ENCODE results near the gene TRDMT1. TPM values are rescaled to one million over a fixed set of nuclear protein-coding genes. Genes with fewer than 3 reads are reported as not detected.

The TRDMT1 gene
- polyA plus RNA-seq, 1 donor (not counting 4 experiments of a cell fraction or from before 2014, with no cell fraction given), result 6.6 TPM

DNA sequence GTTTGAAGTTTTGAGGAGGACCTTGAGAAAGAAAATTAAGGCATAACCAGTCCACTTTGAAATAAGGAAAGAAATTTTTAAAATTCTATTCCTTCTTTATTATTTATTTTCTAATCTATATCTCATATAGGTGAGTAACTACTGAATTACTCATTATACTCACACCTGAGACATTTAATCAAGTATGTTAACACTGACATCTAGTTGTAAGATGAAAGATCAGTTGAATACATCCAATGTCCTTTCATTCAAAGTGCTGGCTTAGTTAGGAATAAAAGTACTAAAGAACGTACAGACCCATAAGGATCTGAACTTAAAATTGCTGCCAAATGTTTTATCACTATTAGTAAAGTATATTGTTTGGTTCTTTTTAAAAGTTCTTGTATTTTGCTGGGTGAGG lies 23.5 kb downstream of the TRDMT1 start:
- H3K36me3 ChIP-seq (ENCODE audit: control insufficient read depth in 2 of 2, extremely low read depth in 1 of 2, insufficient read depth in 2 of 2, low read length in 2 of 2), result no peaks in the 10 kb centered on the region
- no peaks in the 10 kb centered on the region for H3K79me2 ChIP-seq (ENCODE audit: control insufficient read depth, insufficient read depth, low read length)
- no peaks in the 10 kb centered on the region for H3K4me1 ChIP-seq (ENCODE audit: control insufficient read depth, extremely low read depth, insufficient read depth, low read length)
- DNase-seq (ENCODE audit: low read depth, low spot score), result no peak
- H2AFZ ChIP-seq (ENCODE audit: control insufficient read depth, low read length), result no peak overlapping the region
- no peaks in the 10 kb centered on the region for H3K9me1 ChIP-seq (ENCODE audit: control insufficient read depth, extremely low read depth, insufficient read depth, low read length)
- H3K4me2 ChIP-seq (ENCODE audit: control insufficient read depth, extremely low read depth, insufficient read depth, low read depth, low read length), result no peak overlapping the region
- dilution Hi-C loops (cut with MboI; ENCODE audit: extremely low pct_ligation_motif_present, low sequenced_read_pairs), result no loop called here
- TF ChIP-seq, protein P1, sequence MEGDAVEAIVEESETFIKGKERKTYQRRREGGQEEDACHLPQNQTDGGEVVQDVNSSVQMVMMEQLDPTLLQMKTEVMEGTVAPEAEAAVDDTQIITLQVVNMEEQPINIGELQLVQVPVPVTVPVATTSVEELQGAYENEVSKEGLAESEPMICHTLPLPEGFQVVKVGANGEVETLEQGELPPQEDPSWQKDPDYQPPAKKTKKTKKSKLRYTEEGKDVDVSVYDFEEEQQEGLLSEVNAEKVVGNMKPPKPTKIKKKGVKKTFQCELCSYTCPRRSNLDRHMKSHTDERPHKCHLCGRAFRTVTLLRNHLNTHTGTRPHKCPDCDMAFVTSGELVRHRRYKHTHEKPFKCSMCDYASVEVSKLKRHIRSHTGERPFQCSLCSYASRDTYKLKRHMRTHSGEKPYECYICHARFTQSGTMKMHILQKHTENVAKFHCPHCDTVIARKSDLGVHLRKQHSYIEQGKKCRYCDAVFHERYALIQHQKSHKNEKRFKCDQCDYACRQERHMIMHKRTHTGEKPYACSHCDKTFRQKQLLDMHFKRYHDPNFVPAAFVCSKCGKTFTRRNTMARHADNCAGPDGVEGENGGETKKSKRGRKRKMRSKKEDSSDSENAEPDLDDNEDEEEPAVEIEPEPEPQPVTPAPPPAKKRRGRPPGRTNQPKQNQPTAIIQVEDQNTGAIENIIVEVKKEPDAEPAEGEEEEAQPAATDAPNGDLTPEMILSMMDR (optimal IDR thresholded peaks at IDR 0.05 in 1 of 3, IDR thresholded peaks at IDR 0.05 in 1 of 3, conservative IDR thresholded peaks at IDR 0.05 in 1 of 3; ENCODE audit: extremely low read depth in 1 of 3, insufficient read depth in 2 of 3, low read length in 3 of 3), result no peak
- no peak for TF ChIP-seq EZH2 (IDR thresholded peaks at IDR 0.05; ENCODE audit: low read length)
- H3K4me3 ChIP-seq (ENCODE audit: control insufficient read depth in 2 of 3, extremely low read depth in 1 of 3, insufficient read depth in 2 of 3, low read depth in 1 of 3, low read length in 3 of 3), result no peak overlapping the region
- H3K9ac ChIP-seq (ENCODE audit: control insufficient read depth, extremely low read depth, insufficient read depth, low read length), result no peak overlapping the region
- H3K9me3 ChIP-seq (ENCODE audit: control insufficient read depth, low read depth, low read length), result no peaks in the 10 kb centered on the region
- H3K27ac ChIP-seq (ENCODE audit: control insufficient read depth, insufficient read depth, low read length), result no peak overlapping the region
- H3K27me3 ChIP-seq (ENCODE audit: control insufficient read depth, extremely low read depth, insufficient read depth, low read length), result no peaks in the 10 kb centered on the region
- H4K20me1 ChIP-seq (ENCODE audit: control insufficient read depth, extremely low read depth, insufficient read depth, low read length), result no peaks in the 10 kb centered on the region
- no peak for FAIRE-seq

DNA sequence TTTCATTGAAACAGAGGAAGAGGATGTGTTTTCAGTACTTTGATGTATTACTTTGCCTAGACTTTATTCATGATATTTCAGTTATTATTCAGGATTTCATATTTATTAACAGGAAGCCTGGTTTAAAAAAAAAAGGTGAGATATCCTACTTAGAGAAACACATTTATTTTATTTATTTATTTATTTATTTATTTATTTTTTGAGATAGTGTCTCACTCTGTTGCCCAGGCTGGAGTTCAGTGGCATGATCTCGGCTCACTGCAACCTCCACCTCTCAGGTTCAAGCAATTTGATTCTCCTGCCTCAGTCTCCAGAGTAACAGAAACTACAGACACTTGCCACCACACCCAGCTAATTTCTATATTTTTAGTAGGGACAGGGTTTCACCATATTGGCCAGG lies 24.5 kb downstream of the TRDMT1 start:
- DNase-seq (ENCODE audit: low read depth, low spot score), result no peak
- H2AFZ ChIP-seq (ENCODE audit: control insufficient read depth, low read length), result no peak overlapping the region
- H3K9me3 ChIP-seq (ENCODE audit: control insufficient read depth, low read depth, low read length), result no peaks in the 10 kb centered on the region
- no peak overlapping the region for H3K9ac ChIP-seq (ENCODE audit: control insufficient read depth, extremely low read depth, insufficient read depth, low read length)
- H3K4me1 ChIP-seq (ENCODE audit: control insufficient read depth, extremely low read depth, insufficient read depth, low read length), result no peaks in the 10 kb centered on the region
- H4K20me1 ChIP-seq (ENCODE audit: control insufficient read depth, extremely low read depth, insufficient read depth, low read length), result no peaks in the 10 kb centered on the region
- no peaks in the 10 kb centered on the region for H3K9me1 ChIP-seq (ENCODE audit: control insufficient read depth, extremely low read depth, insufficient read depth, low read length)
- no peak overlapping the region for H3K27ac ChIP-seq (ENCODE audit: control insufficient read depth, insufficient read depth, low read length)
- no peak overlapping the region for H3K4me3 ChIP-seq (ENCODE audit: control insufficient read depth in 2 of 3, extremely low read depth in 1 of 3, insufficient read depth in 2 of 3, low read depth in 1 of 3, low read length in 3 of 3)
- no peak for FAIRE-seq
- no peak for TF ChIP-seq EZH2 (IDR thresholded peaks at IDR 0.05; ENCODE audit: low read length)
- TF ChIP-seq, protein P1 (optimal IDR thresholded peaks at IDR 0.05 in 1 of 3, IDR thresholded peaks at IDR 0.05 in 1 of 3, conservative IDR thresholded peaks at IDR 0.05 in 1 of 3; ENCODE audit: extremely low read depth in 1 of 3, insufficient read depth in 2 of 3, low read length in 3 of 3), result no peak
- H3K79me2 ChIP-seq (ENCODE audit: control insufficient read depth, insufficient read depth, low read length), result no peaks in the 10 kb centered on the region
- H3K36me3 ChIP-seq (ENCODE audit: control insufficient read depth in 2 of 2, extremely low read depth in 1 of 2, insufficient read depth in 2 of 2, low read length in 2 of 2), result no peaks in the 10 kb centered on the region
- no peaks in the 10 kb centered on the region for H3K27me3 ChIP-seq (ENCODE audit: control insufficient read depth, extremely low read depth, insufficient read depth, low read length)
- H3K4me2 ChIP-seq (ENCODE audit: control insufficient read depth, extremely low read depth, insufficient read depth, low read depth, low read length), result no peak overlapping the region
- dilution Hi-C loops (cut with MboI; ENCODE audit: extremely low pct_ligation_motif_present, low sequenced_read_pairs), result no loop called here

Measured in keratinocyte (primary cell).